GM12892 (cell line): ENCODE data around the gene ALDH1A3.

Experiments used
- DNase-seq: peaks from one replicate; pipeline ENCODE4 v3.0.0; 2011; ENCODE audit not compliant: insufficient read length
- FAIRE-seq: peaks from 2 replicates; lab custom pipeline; 2011; peaks lifted over from hg19 to GRCh38; lab: Jason Lieb, UNC
- POLR2A ChIP-seq: IDR thresholded peaks from 2 replicates; pipeline ENCODE4 v1.6.1; 2011; ENCODE audit warnings: low read depth, low read length, control low read depth
- POLR2AphosphoS5 ChIP-seq: IDR thresholded peaks from 2 replicates; pipeline ENCODE4 v1.6.1; 2011; ENCODE audit warnings: low read depth, low read length, control low read depth
- TAF1 ChIP-seq: IDR thresholded peaks from 2 replicates; pipeline ENCODE4 v1.6.1; 2011; ENCODE audit warnings: low read depth, mild to moderate bottlenecking, control low read depth, low read length, borderline replicate concordance

The ALDH1A3 gene

DNA sequence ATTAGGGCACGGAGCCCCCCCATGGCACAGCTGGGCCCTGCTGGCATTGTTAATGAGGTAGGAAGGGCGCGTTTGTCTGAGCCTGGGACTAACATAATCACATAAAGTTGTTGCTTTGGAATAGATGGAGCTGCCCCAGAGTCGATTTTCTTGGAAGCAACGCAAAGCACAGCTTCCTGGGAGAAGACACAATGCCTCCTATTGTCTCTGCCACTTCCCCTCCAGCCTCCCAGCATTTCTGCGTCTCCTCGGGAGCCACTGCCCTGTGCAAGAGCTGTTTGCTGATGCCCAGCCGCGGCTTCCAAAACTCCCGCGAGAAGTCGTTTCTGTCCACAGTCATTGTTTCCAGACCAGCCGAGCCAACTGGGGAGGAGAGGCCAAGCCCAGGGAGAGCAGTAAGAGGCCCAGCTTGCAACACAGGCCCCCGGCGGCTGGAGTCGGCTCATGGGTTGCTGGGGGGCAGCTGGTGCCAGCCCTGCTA, 18.1 kb upstream of the ALDH1A3 start:
- TF ChIP-seq POLR2A: no peak
- no peak for TF ChIP-seq TAF1
- no peak for TF ChIP-seq POLR2AphosphoS5
- FAIRE-seq: no peak
- no peak for DNase-seq

DNA sequence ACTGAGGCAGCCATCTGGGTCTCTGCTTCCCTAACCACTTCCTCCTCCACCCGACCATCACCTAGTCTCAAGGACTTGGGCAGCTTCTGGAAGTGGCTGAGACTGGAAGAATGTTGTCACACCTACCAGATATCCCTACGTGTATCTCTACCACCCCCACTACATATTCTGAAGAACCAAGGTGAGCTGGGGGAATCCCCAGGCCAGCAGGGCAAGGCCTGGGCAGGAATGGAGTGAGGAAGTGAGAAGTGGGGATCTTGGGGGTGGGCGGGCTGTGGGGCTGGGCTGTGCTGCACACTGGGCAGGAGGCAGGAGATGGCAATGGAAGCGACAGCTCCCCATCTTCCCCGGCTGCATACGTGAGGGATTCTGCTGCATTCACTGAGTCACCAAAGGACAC, 17.5 kb upstream of the ALDH1A3 start:
- FAIRE-seq: no peak
- TF ChIP-seq TAF1: no peak
- no peak for TF ChIP-seq POLR2A
- no peak for TF ChIP-seq POLR2AphosphoS5
- no peak for DNase-seq

DNA sequence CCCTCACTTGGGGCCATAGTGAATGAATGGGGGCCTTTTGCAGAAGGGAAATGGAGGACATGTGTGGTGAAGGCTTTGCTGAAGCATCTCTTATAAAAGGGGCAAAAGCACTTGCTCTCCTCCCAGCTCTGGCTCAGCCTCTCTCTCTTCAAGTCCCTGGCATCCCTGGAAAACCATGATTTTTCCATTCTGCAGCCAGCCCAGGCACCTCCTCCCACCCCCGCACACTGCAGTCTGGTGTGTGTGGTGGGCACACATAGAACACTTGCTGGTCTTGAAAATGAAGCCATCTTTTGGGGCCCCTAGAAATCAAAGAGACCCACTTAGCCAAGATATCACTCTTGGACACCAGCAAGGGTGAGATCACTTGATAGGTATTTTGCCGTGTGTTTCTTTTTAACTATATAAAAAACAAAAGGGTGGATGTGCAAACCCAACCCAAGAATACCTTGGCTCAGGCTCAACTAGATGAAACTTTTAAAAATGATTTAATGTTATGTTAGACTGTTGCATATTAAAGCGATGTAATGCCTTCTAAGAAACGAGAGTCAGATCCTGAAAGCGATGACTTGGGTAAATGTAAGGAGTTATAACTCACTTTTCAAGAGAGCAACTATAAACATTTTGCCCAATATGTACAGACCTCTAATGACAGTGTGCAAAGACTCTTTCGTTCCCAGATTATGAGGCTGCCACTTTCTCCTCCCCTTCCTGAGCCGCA, 16.4 kb upstream of the ALDH1A3 start:
- no peak for TF ChIP-seq TAF1
- TF ChIP-seq POLR2A: no peak
- no peak for TF ChIP-seq POLR2AphosphoS5
- FAIRE-seq (no peak), DNase-seq (no peak)

DNA sequence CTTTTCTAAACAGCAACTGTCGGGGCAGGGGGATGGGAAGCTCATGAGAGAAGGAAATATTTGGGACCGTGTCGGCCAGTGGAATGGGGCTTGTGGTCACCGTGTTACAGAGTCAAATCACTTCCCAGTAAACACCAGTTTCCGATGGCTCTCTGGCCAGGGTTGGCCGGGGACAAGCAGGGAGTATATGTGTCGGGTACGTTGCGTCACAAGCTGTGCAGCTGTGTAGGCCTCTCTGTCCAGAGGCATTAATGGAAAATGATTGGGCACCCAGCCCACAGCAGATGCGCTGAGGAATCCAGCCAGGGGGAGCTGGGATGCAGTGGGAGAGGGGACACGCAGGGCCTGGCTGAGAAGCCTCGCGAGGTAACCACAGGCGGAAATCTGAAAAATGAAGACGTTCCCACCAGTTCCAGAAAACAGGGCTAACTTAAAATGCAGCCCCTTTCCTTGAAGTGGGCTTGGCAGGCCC, 15.8 kb upstream of the ALDH1A3 start:
- no peak for DNase-seq
- no peak for FAIRE-seq
- no peak for TF ChIP-seq POLR2A
- no peak for TF ChIP-seq TAF1
- TF ChIP-seq POLR2AphosphoS5: no peak

DNA sequence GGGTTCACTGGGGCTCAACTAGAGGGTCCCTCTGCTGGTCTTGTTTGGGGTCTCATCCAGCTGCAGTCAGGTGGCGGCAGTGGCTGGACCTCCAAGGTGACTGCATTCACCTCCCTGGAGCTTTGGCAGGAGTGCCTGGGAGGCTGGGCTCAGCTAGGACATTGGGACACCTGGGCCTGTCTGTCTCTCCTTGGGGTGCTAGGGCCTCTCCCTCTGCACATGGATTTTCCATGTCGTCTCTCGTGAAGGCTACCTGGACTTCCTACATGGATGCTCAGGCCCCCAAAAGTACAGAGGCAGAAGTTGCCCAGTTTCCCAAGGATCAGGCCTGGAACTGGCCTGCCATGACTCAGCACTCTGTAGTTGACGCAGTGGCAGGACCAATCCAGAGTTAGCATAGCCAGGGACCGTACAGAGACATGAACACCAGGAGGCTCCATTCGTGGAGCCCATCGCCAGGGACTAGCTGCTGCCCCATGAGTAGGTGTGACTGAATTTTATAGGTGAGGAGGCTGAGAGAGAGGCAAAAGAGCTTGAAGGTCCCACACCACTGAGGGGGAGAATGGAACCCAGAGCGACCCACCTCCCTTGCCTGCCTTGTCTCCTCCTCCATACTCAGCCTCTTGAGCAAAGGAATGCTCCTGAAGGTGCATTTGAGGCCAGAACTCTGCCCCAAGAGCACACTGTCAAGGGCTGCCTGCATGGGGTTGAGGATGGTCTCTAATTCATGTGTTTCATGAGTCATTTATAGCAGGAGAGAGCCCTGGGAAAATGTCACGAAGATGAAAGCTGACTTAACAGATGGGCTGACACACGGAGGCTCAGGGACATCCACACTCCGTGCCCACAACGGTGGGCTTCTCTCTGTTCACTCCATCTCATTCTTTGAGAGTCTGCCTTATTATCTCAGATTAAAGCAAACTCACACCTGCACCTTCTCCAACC, 13.0 kb upstream of the ALDH1A3 start:
- TF ChIP-seq POLR2AphosphoS5: no peak
- no peak for TF ChIP-seq POLR2A
- no peak for TF ChIP-seq TAF1
- FAIRE-seq (no peak), DNase-seq (no peak)

DNA sequence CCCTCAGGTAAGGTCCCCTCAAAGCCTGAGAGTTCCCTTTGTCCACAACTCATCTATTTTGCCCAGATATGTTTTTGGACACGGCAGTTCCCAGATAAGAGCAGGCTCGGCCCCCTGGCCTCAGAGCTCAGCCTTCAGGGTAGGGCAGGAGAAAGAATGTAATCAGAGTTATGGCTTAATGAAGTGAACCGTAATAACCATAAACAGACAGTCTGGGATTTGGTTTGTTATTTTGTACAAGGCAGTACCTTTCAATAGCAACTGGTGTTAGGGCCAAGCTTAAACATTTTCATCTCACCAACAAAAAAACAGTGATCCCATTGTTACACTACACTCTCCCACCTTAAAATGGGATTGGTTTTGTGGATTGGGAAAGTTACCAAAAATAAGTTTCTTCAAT, 12.2 kb upstream of the ALDH1A3 start:
- DNase-seq (no peak), FAIRE-seq (no peak)
- TF ChIP-seq POLR2A: no peak
- TF ChIP-seq TAF1: no peak
- no peak for TF ChIP-seq POLR2AphosphoS5

DNA sequence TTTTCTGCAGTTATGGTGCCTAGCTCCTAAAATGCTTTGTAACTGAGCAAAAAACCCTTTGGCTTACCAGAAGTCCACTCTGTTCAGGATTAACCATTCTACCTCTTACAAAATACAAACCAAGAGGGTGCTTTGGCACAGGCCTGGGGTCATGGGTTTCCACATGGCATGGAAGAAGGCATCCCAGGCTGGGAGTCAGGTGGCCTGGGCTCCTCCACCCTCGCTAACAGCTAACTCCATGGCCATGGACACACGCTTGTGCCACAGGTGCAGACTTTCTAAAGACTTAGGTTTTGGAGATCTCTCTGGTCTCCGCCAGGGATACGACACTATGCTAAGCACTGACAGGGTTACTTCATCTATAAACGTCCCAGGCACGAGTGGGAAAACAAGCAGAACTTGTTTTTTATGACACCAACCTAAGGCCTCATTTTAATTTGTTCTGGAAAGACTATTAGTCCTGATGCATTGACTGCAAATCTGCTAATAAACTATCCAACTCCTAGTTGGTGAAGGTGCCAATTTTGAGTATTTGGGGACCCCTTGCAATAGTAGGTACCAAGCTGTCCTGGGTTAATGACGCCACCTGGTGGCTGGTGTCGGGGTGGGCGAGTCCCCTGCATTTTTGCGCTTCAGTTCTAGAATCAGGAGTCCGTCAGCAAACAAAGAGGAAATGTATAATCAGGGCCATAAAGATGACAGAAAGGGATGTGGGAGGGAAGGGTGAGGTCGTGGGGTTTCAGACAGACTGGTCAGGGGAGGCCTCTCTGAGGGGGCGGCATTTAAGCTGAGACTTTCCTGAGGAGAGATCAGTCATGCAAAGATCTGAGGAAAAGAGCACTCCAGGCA, 10.3 kb upstream of the ALDH1A3 start:
- TF ChIP-seq POLR2A (no peak), TAF1 (no peak), POLR2AphosphoS5 (no peak)
- no peak for FAIRE-seq

DNA sequence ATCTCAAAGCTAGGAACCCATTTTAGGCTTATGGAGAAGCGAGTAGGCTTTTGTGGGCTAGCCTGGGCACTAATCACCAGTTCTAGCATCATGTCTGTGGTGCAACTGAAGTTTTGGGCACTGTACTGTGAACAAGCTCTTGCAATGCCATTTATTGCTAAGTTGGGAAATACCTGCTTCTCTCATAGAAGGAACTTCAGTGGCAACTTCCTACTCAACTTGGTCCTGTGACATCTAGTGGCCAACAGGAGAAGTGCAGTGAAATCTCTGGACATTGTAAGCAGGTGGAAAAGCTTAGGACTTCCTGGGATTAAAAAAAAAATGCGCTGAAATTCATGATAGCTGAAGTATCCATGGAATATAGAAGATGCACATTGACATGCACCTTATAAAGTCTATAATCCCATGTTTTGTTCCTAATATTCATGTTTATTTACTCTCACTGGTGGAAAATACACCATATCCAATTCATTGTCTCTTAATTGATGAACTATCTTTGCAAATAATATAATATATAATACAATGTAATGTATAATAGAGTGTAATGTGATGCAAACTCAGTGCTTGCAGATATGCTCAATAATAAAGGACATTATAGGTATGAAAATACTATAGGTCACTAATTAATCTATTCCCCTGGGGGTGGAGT, 6.5 kb upstream of the ALDH1A3 start:
- FAIRE-seq (peak; percentile 94), DNase-seq (peak; percentile 34)
- TF ChIP-seq POLR2A (no peak), POLR2AphosphoS5 (no peak), TAF1 (no peak)

More for the DNA sequence above, 10.3 kb upstream of the ALDH1A3 start:
- DNase-seq: no peak

DNA sequence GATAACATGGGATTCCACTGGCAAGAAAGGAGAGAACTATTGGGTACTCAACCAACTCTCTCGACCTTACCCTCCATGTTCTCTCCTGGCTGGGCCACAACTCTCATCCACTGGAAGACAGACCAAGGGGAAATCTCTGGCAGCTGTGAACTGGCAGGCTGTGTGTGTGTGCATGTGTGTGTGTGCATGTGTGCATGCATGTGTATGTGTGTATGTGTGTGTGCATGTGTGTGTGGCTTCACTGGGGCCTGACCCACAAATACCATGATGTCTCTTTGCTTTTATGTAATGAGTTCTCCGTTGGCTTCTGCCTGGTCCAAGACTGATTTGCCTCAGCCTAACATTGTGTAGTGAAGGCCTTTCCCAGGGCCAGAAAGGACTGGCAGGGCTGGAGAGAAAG, 4.1 kb upstream of the ALDH1A3 start:
- TF ChIP-seq POLR2AphosphoS5 (no peak), POLR2A (no peak), TAF1 (no peak)
- FAIRE-seq (no peak), DNase-seq (no peak)

DNA sequence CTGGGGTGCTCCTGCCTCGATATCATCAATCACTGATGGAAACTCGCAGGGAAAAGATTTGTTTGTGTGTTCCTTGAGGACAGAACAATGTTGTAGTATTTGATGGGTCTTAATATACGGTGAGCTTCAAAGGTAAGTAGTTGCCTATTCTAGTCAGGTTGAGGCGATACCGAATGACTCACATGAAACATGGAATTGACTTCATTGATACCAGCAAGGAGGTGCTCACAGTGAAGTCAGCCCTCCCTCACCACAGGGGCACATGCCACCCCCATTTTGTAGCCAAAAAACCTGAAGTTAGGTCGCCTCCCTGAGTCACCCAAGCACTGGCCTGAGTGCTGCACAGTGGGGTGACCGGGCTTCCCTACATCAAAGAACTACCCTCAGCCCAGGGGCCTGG, 3.7 kb upstream of the ALDH1A3 start:
- DNase-seq (no peak), FAIRE-seq (no peak)
- no peak for TF ChIP-seq POLR2AphosphoS5
- TF ChIP-seq POLR2A: no peak
- TF ChIP-seq TAF1: no peak

DNA sequence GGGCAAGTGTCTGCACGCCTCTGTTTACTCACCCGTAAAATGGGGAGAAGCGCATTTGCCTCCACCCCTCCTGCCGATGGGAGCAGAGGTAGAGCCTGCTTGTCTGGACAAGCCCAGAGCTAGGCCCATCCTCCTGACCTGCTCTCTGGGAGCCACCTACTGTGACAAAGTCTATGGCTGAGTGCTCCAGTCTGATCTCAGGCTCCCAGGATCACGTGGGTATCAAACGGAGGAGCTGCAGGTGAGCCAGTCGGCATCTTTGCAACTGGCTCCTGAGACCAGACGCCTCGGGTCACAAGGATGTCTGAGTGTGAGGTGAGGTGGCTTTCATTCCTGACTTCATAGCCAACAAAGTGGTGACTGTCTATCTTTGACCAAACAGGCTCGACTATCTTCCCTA, 2.1 kb upstream of the ALDH1A3 start:
- TF ChIP-seq POLR2AphosphoS5 (no peak), TAF1 (no peak), POLR2A (no peak)
- DNase-seq (no peak), FAIRE-seq (no peak)
